Bronchial epithelial cell (primary cell): Measurements from ENCODE around the gene DLL1. TPM values are rescaled to one million over a fixed set of nuclear protein-coding genes. Genes with fewer than 3 reads are reported as not detected.

Experiments used
- DNase-seq: peaks from one replicate; pipeline ENCODE4 v3.0.0-alpha.2; 2010; ENCODE audit warnings: low read depth
- FAIRE-seq: peaks from 2 replicates; lab custom pipeline; 2011; peaks lifted over from hg19 to GRCh38; lab: Jason Lieb, UNC
- H3K27me3 ChIP-seq: 2 replicates; pipeline ENCODE4 v1.5.1; 2011; ENCODE audit warnings: low read length; ENCODE audit not compliant: control insufficient read depth, insufficient read depth
- H3K36me3 ChIP-seq: 2 replicates; pipeline ENCODE4 v1.5.1; 2011; ENCODE audit warnings: low read length; ENCODE audit not compliant: control insufficient read depth, insufficient read depth
- H3K4me3 ChIP-seq: 2 replicates; pipeline ENCODE4 v1.5.1; 2011; ENCODE audit warnings: mild to moderate bottlenecking, low read depth, low read length, control low read depth
- CTCF ChIP-seq: IDR thresholded peaks from 2 replicates; pipeline ENCODE4 v1.5.1; 2011; ENCODE audit warnings: mild to moderate bottlenecking, moderate library complexity, low read length, control low read depth, inconsistent platforms; ENCODE audit not compliant: insufficient read depth, severe bottlenecking
- total RNA-seq: library from RNA; depleted of rRNA; stranded (reverse); fragments of >200 nt; gene quantifications from 2 replicates; pipeline ENCODE4 v1.2.1, GENCODE V29; 2014

DLL1 gene
- total RNA-seq, 1 donor from 2014 or later, result 4.7 TPM

- H3K27me3 ChIP-seq, result no peaks in the 10 kb centered on the region
- no peak for FAIRE-seq
Observed at GRCh38 chr6:170282512-170283158, 8.2 kb downstream of the DLL1 start.

GRCh38 chr6:170281331-170282292 lies 9.3 kb downstream of the DLL1 start:
- no peak for FAIRE-seq
- Histone ChIP-seq H3K4me3 (no peak overlapping the region), H3K36me3 (peaks cover 15% of the 10 kb centered on the region), H3K27me3 (no peaks in the 10 kb centered on the region)
- DNase-seq, result no peak
- no peak for TF ChIP-seq CTCF

More at GRCh38 chr6:170282512-170283158, 8.2 kb downstream of the DLL1 start:
- Histone ChIP-seq H3K36me3 (peaks cover 20% of the 10 kb centered on the region), H3K4me3 (no peak overlapping the region)
- TF ChIP-seq CTCF, result no peak
- no peak for DNase-seq

GRCh38 chr6:170280689-170281045 lies 10.2 kb downstream of the DLL1 start:
- Histone ChIP-seq H3K4me3 (peak overlapping the region; percentile 8), H3K27me3 (no peaks in the 10 kb centered on the region), H3K36me3 (peaks cover 15% of the 10 kb centered on the region)
- FAIRE-seq (no peak), DNase-seq (no peak)
- no peak for TF ChIP-seq CTCF

GRCh38 chr6:170279977-170280688 lies 10.7 kb downstream of the DLL1 start:
- peak; percentile 9 for TF ChIP-seq CTCF
- DNase-seq, result peak; percentile 67
- peaks cover 13% of the 10 kb centered on the region for H3K36me3 ChIP-seq
- no peak for FAIRE-seq
- peaks cover 2% of the 10 kb centered on the region for H3K27me3 ChIP-seq
- H3K4me3 ChIP-seq, result peak overlapping the region; percentile 8

GRCh38 chr6:170279426-170279825 lies 11.5 kb downstream of the DLL1 start:
- TF ChIP-seq CTCF, result no peak
- DNase-seq (peak; percentile 34), FAIRE-seq (no peak)
- H3K27me3 ChIP-seq, result peaks cover 2% of the 10 kb centered on the region
- no peak overlapping the region for H3K4me3 ChIP-seq
- peaks cover 10% of the 10 kb centered on the region for H3K36me3 ChIP-seq
